Dermis microvascular lymphatic vessel endothelial cell (primary cell): ENCODE measurements around the gene ZBTB8A. TPM values are rescaled to one million over a fixed set of nuclear protein-coding genes. Genes with fewer than 3 reads are reported as not detected.

ENCODE experiments used
- DNase-seq, 2 donors: peaks; one replicate each; pipeline versions ENCODE4 v3.0.0 to v3.0.0-alpha.2; 2010; ENCODE audit warnings: low read depth in 2 of 2
- total RNA-seq: library from RNA; depleted of rRNA; stranded (reverse); fragments of >200 nt; gene quantifications from 2 replicates; pipeline ENCODE4 v1.2.1, GENCODE V29; 2014

The ZBTB8A gene
- total RNA-seq, 1 donor from 2014 or later = 5.5 TPM

GRCh38 chr1:32652244-32652962 lies 113.2 kb downstream of the ZBTB8A start:
- DNase-seq = no peak

Other genes with a start within 250 kb of the ZBTB8A start
- 116 and 147 TPM in 2 replicates for gene HDAC1, start 247.3 kb upstream of the ZBTB8A start, total RNA-seq
- gene MARCKSL1, start 203.2 kb upstream of the ZBTB8A start, total RNA-seq = 94.7 and 217 TPM in 2 replicates
- gene FAM229A, start 176.9 kb upstream of the ZBTB8A start, total RNA-seq = 0.64 and 1.4 TPM in 2 replicates
- gene TSSK3, start 176.9 kb upstream of the ZBTB8A start, total RNA-seq = 0.13 and 0.26 TPM in 2 replicates
- 35.0 and 46.5 TPM in 2 replicates for gene BSDC1, start 145.0 kb upstream of the ZBTB8A start, total RNA-seq
- gene ZBTB8B, start 74.4 kb upstream of the ZBTB8A start, total RNA-seq = under 0.01 TPM in 2 replicates
- 22.5 and 25.0 TPM in 2 replicates for gene ZBTB8OS, start 111.1 kb downstream of the ZBTB8A start, total RNA-seq
- 118 and 181 TPM in 2 replicates for gene RBBP4, start 111.8 kb downstream of the ZBTB8A start, total RNA-seq
- 11.7 and 14.7 TPM in 2 replicates for gene SYNC, start 163.3 kb downstream of the ZBTB8A start, total RNA-seq